Smooth muscle cell (in vitro differentiated cells): ENCODE data around the gene CNR1. TPM values are rescaled to one million over a fixed set of nuclear protein-coding genes. Genes with fewer than 3 reads are reported as not detected.

Source experiments
- DNase-seq: peaks from one replicate; lab custom pipeline; 2025; ENCODE audit not compliant: unreplicated experiment; lab: John Stamatoyannopoulos, UW
- H2AFZ ChIP-seq: fragments of 200-600 bp; sonication (generic); 2 replicates; pipeline ENCODE4 v1.6.0; 2016; ENCODE audit warnings: antibody characterized with exemption, low read depth, mild to moderate bottlenecking
- H3F3A ChIP-seq: fragments of 200-600 bp; sonication (generic); 2 replicates; pipeline ENCODE4 v1.6.0; 2017; ENCODE audit warnings: antibody characterized with exemption, low read depth
- H3K27ac ChIP-seq: fragments of 200-600 bp; sonication (generic); 2 replicates; pipeline ENCODE4 v1.5.1; 2016; ENCODE audit warnings: low read depth, mild to moderate bottlenecking
- H3K27me3 ChIP-seq: fragments of 200-600 bp; sonication (generic); 2 replicates; pipeline ENCODE4 v1.6.1; 2016; ENCODE audit warnings: low read depth, mild to moderate bottlenecking
- H3K36me3 ChIP-seq: fragments of 200-600 bp; sonication (generic); 2 replicates; pipeline ENCODE4 v1.5.1; 2016; ENCODE audit warnings: low read depth
- H3K4me1 ChIP-seq: fragments of 200-600 bp; sonication (generic); 2 replicates; pipeline ENCODE4 v1.5.1; 2016; ENCODE audit warnings: low read depth
- H3K4me2 ChIP-seq: fragments of 200-600 bp; sonication (generic); 2 replicates; pipeline ENCODE4 v1.6.0; 2016; ENCODE audit warnings: mild to moderate bottlenecking
- H3K4me3 ChIP-seq: fragments of 200-600 bp; sonication (generic); 2 replicates; pipeline ENCODE4 v1.5.1; 2016; ENCODE audit warnings: mild to moderate bottlenecking
- H3K79me2 ChIP-seq: fragments of 200-600 bp; sonication (generic); 2 replicates; pipeline ENCODE4 v1.6.0; 2016; ENCODE audit warnings: low read depth, mild to moderate bottlenecking
- H3K9ac ChIP-seq: fragments of 200-600 bp; sonication (generic); 2 replicates; pipeline ENCODE4 v1.6.0; 2016; ENCODE audit warnings: low read depth
- H3K9me3 ChIP-seq: fragments of 200-600 bp; sonication (generic); replicated peaks from 2 replicates; pipeline ENCODE4 v1.5.1; 2016; ENCODE audit warnings: low read depth
- H4K20me1 ChIP-seq: fragments of 200-600 bp; sonication (generic); 2 replicates; pipeline ENCODE4 v1.6.0; 2016; ENCODE audit warnings: low read depth
- WGBS: methylation state at CpG from one replicate; pipeline ENCODE4 v1.1.7; 2016; ENCODE audit warnings: low lambda C conversion rate; 5-methylcytosine and 5-hydroxymethylcytosine counted together
- polyA plus RNA-seq: library from polyadenylated mRNA; unstranded; fragments of >200 nt; fragmentation: Nextera tagmentation; extraction: Ambion mirVana; gene quantifications from 2 replicates; pipeline ENCODE4 v1.2.1, GENCODE V29; 2016
- total RNA-seq: library from RNA; depleted of rRNA; stranded (reverse); fragments of >200 nt; gene quantifications from 2 replicates; pipeline ENCODE4 v1.2.3, GENCODE V29; 2014
- TF ChIP-seq, protein P1 (sequence below): fragments of 200-600 bp; sonication (generic); IDR thresholded peaks from 2 replicates; pipeline ENCODE4 v1.5.1; 2017; ENCODE audit warnings: borderline replicate concordance, mild to moderate bottlenecking, antibody characterized with exemption; ENCODE audit not compliant: insufficient read depth, poor library complexity, severe bottlenecking

Gene CNR1
- total and polyA plus RNA-seq, 2 experiments from 2014 or later = not detected

DNA sequence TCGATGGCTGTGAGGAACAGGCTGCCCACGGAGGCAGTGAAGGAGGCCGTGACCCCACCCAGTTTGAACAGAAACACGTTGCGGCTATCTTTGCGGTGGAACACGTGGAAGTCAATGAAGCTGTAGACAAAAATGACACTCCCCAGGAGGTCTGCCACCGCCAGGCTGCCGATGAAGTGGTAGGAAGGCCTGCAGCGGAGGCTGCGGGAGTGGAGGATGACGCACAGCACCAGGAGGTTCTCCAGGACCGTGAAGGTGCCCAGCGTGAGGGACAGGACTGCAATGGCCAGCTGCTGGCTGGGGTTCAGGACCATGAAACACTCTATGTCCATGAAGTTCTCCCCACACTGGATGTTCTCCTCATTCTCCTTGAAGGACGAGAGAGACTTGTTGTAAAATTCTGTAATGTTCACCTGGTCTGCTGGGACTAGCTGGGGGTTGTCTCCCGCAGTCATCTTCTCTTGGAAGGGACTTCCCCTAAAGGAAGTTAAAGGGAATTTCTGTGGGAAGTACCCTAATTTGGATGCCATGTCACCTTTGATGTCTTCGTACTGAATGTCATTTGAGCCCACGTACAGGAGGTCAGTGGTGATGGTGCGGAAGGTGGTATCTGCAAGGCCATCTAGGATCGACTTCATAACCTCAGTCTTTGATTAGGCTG lies 21.4 kb downstream of the CNR1 start:
- Histone ChIP-seq H3K36me3 (no peaks in the 10 kb centered on the region), H4K20me1 (no peaks in the 10 kb centered on the region), H3K27me3 (peaks cover 4% of the 10 kb centered on the region), H3K9me3 (no peaks in the 10 kb centered on the region), H3K79me2 (no peaks in the 10 kb centered on the region), H3K4me1 (no peaks in the 10 kb centered on the region), H3K9ac (no peak overlapping the region), H3K4me3 (no peak overlapping the region), H3K27ac (no peak overlapping the region), H3K4me2 (no peak overlapping the region), H2AFZ (no peak overlapping the region), H3F3A (no peaks in the 10 kb centered on the region)
- TF ChIP-seq, protein P1, sequence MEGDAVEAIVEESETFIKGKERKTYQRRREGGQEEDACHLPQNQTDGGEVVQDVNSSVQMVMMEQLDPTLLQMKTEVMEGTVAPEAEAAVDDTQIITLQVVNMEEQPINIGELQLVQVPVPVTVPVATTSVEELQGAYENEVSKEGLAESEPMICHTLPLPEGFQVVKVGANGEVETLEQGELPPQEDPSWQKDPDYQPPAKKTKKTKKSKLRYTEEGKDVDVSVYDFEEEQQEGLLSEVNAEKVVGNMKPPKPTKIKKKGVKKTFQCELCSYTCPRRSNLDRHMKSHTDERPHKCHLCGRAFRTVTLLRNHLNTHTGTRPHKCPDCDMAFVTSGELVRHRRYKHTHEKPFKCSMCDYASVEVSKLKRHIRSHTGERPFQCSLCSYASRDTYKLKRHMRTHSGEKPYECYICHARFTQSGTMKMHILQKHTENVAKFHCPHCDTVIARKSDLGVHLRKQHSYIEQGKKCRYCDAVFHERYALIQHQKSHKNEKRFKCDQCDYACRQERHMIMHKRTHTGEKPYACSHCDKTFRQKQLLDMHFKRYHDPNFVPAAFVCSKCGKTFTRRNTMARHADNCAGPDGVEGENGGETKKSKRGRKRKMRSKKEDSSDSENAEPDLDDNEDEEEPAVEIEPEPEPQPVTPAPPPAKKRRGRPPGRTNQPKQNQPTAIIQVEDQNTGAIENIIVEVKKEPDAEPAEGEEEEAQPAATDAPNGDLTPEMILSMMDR = no peak
- DNase-seq = no peak
- 94% methylated on average over 20 of the region's 20 CpGs for WGBS

GRCh38 chr6:88143421-88144157 lies 22.6 kb downstream of the CNR1 start:
- no peaks in the 10 kb centered on the region for H3F3A ChIP-seq
- no peaks in the 10 kb centered on the region for H3K27me3 ChIP-seq
- no peaks in the 10 kb centered on the region for H3K9me3 ChIP-seq
- TF ChIP-seq, protein P1 = no peak
- WGBS = 87% methylated on average over 14 of the region's 14 CpGs
- no peak for DNase-seq
- H3K4me1 ChIP-seq = no peaks in the 10 kb centered on the region
- no peaks in the 10 kb centered on the region for H3K36me3 ChIP-seq
- H3K27ac ChIP-seq = no peak overlapping the region
- H3K79me2 ChIP-seq = no peaks in the 10 kb centered on the region
- no peaks in the 10 kb centered on the region for H4K20me1 ChIP-seq
- no peak overlapping the region for H2AFZ ChIP-seq
- no peak overlapping the region for H3K4me2 ChIP-seq
- H3K4me3 ChIP-seq = no peak overlapping the region
- no peak overlapping the region for H3K9ac ChIP-seq

GRCh38 chr6:88142297-88142668 lies 23.9 kb downstream of the CNR1 start:
- TF ChIP-seq, protein P1 = no peak
- Histone ChIP-seq H3K9me3 (no peaks in the 10 kb centered on the region), H3K27me3 (peaks cover 1% of the 10 kb centered on the region), H3K27ac (no peak overlapping the region), H3K4me3 (no peak overlapping the region), H3K36me3 (no peaks in the 10 kb centered on the region), H3F3A (no peaks in the 10 kb centered on the region), H3K4me1 (no peaks in the 10 kb centered on the region), H3K4me2 (no peak overlapping the region), H2AFZ (no peak overlapping the region), H3K79me2 (no peaks in the 10 kb centered on the region), H4K20me1 (no peaks in the 10 kb centered on the region), H3K9ac (no peak overlapping the region)
- no peak for DNase-seq
- WGBS = 94% methylated on average over 3 of the region's 3 CpGs
